ENCODE measurements around the gene EVL. TPM values are rescaled to one million over a fixed set of nuclear protein-coding genes. Genes with fewer than 3 reads are reported as not detected.

EVL gene
- total and polyA plus RNA-seq, 2 donors (not counting 3 experiments of a cell fraction or from before 2014, with no cell fraction given): 34.6 to 62.5 TPM

- intact Hi-C loops (cut with micrococcal nuclease) (no loop called here), dilution Hi-C loops (cut with MboI; ENCODE audit: extremely low pct_ligation_motif_present, low sequenced_read_pairs) (no loop called here)
- no peaks in the 10 kb centered on the region for H3K9me1 ChIP-seq (replicated peaks; ENCODE audit: control insufficient read depth, extremely low read depth, insufficient read depth, low read length)
- BruUV-seq (replicated peaks): no TSS peak
- H2AFZ ChIP-seq (ENCODE audit: low read depth, low read length): no peak overlapping the region
- no peak for DNase-seq (ENCODE audit: low read depth, low spot score)
- no peak overlapping the region for H3K27ac ChIP-seq (ENCODE audit: insufficient read depth, low read depth, low read length)
- H4K20me1 ChIP-seq (replicated peaks; ENCODE audit: control insufficient read depth, extremely low read depth, insufficient read depth, low read length): no peaks in the 10 kb centered on the region
- no peak for FAIRE-seq
- TF ChIP-seq, protein P1, sequence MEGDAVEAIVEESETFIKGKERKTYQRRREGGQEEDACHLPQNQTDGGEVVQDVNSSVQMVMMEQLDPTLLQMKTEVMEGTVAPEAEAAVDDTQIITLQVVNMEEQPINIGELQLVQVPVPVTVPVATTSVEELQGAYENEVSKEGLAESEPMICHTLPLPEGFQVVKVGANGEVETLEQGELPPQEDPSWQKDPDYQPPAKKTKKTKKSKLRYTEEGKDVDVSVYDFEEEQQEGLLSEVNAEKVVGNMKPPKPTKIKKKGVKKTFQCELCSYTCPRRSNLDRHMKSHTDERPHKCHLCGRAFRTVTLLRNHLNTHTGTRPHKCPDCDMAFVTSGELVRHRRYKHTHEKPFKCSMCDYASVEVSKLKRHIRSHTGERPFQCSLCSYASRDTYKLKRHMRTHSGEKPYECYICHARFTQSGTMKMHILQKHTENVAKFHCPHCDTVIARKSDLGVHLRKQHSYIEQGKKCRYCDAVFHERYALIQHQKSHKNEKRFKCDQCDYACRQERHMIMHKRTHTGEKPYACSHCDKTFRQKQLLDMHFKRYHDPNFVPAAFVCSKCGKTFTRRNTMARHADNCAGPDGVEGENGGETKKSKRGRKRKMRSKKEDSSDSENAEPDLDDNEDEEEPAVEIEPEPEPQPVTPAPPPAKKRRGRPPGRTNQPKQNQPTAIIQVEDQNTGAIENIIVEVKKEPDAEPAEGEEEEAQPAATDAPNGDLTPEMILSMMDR (IDR thresholded peaks at IDR 0.05; ENCODE audit: extremely low read depth in 1 of 2, insufficient read depth in 1 of 2, low read depth in 1 of 2, low read length in 2 of 2): no peak
- TF ChIP-seq POLR2A (IDR thresholded peaks at IDR 0.05; ENCODE audit: low read depth, low read length) (no peak), GATA2 (IDR thresholded peaks at IDR 0.05; ENCODE audit: insufficient read depth, insufficient read length, low read depth, low read length) (no peak), JUN (IDR thresholded peaks at IDR 0.05; ENCODE audit: borderline replicate concordance, insufficient read depth, insufficient read length, low read depth) (no peak), EZH2 (IDR thresholded peaks at IDR 0.05; ENCODE audit: borderline replicate concordance, low read depth, low read length, severe bottlenecking) (no peak)
- TF ChIP-seq, protein P2, sequence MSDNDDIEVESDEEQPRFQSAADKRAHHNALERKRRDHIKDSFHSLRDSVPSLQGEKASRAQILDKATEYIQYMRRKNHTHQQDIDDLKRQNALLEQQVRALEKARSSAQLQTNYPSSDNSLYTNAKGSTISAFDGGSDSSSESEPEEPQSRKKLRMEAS (IDR thresholded peaks at IDR 0.05; ENCODE audit: insufficient read depth, insufficient read length): no peak
- H3K27me3 ChIP-seq (ENCODE audit: control insufficient read depth in 2 of 2, insufficient read depth in 2 of 2, low read length in 2 of 2): no peaks in the 10 kb centered on the region
- H3K79me2 ChIP-seq (ENCODE audit: control insufficient read depth, insufficient read depth, low read length): peaks cover 2% of the 10 kb centered on the region
- H3K9me3 ChIP-seq (replicated peaks; ENCODE audit: control insufficient read depth, insufficient read depth, low read length): no peaks in the 10 kb centered on the region
- ChIA-PET POLR2A (no interaction called here), CTCF (interaction anchor here (0.7 to 2.2 kb wide), 5 partner anchors 18 to 71 kb away, joined by 3 to 6 read pairs (median 4); no protein-coding TSS in a partner anchor)
- H3K4me2 ChIP-seq (ENCODE audit: insufficient read depth, low read length): no peak overlapping the region
- H3K4me1 ChIP-seq (ENCODE audit: control insufficient read depth, extremely low read depth, insufficient read depth, low read length): peaks cover 9% of the 10 kb centered on the region
- no peak overlapping the region for H3K9ac ChIP-seq (replicated peaks; ENCODE audit: extremely low read depth, insufficient read depth, low read length)
- no peak overlapping the region for H3K4me3 ChIP-seq (replicated peaks in 1 of 3; ENCODE audit: insufficient read depth in 1 of 3, low read depth in 1 of 3, low read length in 3 of 3)
- H3K36me3 ChIP-seq (ENCODE audit: control insufficient read depth in 2 of 2, extremely low read depth in 1 of 2, insufficient read depth in 2 of 2, low read length in 2 of 2): no peaks in the 10 kb centered on the region
These were observed 10.7 kb upstream of the EVL start for GRCh38 chr14:100054316-100055075.

Data from endothelial cell of umbilical vein (primary cell).